HG03135 (cell line): Measurements from ENCODE around the gene GLP1R.
"Not testable (repeated sequence)": the region's sequence is repeated elsewhere in the genome, so short reads cannot be mapped to it uniquely, and the experiment has no call there.

Experiments used
- ATAC-seq: cut with Tn5 transposase; IDR thresholded peaks from one replicate; pipeline ENCODE4 v1.9.1; 2021; ENCODE audit warnings: mild to moderate bottlenecking, moderate library complexity; ENCODE audit not compliant: unreplicated experiment

The GLP1R gene

DNA sequence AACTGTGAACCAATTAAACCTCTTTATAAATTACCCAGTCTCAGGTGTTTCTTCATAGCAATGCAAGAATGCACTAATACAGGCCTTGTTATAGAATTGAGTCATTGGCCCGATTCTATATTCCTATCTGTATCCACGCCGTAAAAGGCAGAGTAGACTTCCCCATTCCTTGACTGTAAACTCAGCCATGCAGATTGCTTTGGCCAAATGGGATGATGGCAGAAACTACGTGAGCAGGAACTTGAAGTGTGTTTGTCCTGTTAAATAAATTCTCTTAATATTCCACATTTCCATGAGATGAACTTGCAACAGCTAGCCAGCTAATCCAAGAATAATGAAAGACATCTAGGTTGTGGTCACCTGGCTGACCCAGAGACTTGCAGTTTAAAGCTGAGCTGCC lies 70.3 kb downstream of the GLP1R start:
- ATAC-seq, result no peak

DNA sequence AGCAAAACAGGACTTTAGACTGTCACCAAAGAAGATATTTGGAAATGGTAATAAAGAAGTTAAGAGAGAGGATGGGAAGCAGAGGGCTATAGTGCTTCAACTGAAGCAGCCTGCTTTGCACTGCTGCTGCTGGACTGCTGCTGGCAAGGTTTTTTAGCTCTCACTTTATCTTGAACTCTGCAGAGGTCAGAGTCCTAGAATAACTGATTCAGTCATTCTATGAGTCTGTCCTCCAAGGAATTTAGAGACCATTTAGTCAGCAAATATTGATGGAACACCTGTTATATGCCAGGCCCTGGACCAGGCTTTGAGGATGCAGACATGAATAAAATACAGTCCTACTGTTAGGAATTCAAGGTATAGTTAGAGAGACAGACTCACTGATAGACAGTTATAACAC lies 75.5 kb downstream of the GLP1R start:
- no peak for ATAC-seq

DNA sequence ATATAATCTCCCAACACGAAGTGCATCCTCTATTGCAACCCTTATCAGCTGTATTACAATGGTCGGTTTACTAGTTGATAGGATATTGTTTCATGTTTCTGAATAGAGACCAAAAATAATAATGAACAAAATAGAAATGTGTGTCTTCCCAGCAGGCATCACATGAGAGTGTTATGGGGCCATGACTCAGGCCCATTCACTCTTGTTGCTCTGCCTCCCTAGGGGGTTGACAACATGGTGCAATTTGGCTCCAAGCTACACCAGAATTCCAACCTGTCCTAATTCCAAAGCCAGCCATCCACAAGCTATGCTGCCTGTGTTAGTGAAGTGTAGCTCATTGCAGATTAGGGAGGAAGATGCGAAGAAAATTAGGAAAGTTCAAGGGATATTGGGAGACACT lies 79.5 kb downstream of the GLP1R start:
- ATAC-seq, result no peak

DNA sequence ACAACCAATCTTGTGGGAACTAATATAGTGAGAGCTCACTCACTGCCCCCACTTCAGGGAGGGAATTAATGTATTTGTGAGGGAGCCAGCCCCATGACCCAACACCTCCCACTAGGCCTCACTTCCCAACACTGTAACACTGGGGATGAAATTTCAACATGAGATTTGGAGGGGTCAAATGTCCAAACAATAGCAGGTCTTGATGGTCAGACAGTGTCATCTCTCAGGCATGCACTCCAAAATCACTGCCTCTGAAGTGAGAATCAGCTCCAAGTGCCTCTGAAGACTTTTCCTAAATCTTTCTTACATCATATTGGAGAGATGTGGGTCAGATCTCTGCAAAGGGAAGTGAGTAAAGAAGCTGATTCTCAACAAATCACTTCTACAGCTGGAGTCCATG lies 80.3 kb downstream of the GLP1R start:
- ATAC-seq, result no peak

DNA sequence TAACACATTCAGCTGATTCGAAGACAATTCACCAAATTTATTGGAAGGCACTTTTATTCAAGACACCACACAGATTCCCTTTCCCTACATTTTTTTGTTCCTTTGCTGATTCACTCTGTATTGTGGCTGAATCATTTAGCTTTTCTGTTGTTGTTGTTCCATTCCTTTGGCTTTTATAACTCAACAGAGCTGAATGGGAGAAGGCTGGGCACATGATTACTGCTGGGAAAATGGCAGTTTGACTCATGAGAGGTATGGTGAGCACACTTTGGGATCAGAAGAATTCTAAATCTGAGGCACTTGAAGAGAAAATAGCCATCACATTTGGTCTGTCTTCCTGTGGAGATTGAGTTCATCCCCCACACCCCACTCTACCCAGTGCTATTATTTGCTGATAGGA lies 82.1 kb downstream of the GLP1R start:
- ATAC-seq, result no peak

DNA sequence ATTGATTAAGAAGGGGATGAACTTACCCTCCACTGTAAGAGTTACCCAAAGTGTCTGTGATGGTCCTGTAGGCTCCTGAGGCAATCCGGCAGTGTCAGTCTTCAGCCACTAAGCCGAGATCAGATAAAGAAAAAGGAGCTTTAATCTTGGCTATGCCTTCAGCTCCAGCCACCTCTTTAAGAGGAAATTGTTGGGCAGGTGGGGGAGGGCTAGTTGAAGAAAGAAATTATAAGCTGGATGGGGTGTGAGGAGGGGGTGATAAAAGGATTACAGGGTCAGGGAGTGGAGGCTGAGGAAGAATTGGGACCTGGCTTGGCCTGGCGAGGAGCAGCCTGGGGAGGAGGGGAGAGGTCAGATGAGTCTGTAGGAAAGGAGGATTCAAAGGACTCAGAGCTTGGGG lies 86.2 kb downstream of the GLP1R start:
- not testable (repeated sequence) for ATAC-seq

DNA sequence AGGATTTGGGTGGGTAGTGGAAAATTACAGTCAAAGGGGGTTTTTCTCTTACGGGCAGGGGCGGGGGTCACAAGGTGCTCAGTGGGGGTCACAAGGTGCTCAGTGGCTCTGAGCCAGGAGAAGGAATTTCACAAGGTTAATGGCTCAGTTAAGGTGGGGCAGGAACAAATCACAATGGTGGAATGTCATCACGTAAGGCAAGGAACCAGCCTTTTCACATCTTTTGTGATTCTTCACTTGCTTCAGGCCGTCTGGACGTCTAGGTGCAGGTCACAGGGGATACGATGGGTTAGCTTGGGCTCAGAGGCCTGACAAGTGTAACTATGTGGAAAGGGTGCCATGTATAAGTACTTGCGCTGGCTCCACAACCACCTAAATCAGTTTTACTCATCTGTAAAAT lies 87.6 kb downstream of the GLP1R start:
- not testable (repeated sequence) for ATAC-seq

DNA sequence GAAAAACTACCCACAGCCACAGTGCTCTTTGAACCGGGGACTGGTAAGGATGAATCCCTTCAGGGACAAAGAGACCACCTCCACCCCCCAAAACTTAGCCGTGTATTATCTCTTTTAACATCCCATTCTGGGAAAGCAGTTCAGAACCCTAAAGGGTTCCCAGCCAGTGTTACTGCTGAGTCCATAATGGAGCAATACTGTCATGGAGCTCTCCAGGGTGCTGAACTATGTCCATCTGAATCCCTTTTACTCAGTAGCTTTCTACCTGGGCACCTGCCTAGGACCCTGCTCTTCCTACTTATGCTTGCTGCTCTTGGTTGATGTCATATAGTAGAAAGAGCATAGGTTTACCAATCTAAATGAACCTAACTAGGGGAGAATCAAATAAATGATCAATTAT lies 88.7 kb downstream of the GLP1R start:
- ATAC-seq, result no peak
